GM19025 (cell line): ENCODE measurements around the gene TASL.
"Not testable (repeated sequence)": the region's sequence is repeated elsewhere in the genome, so short reads cannot be mapped to it uniquely, and the experiment has no call there.

Experiments used
- ATAC-seq: cut with Tn5 transposase; IDR thresholded peaks from one replicate; pipeline ENCODE4 v1.9.1; 2021; ENCODE audit warnings: mild to moderate bottlenecking, low read depth, moderate library complexity; ENCODE audit not compliant: unreplicated experiment

Gene TASL

GRCh38 chrX:30577362-30577991, at the start of gene TASL:
TASL (minus strand) TSS chrX:30577766; CDS start chrX:30560355, 17,411 bp downstream.
- ATAC-seq, result peak; percentile 83

- ATAC-seq, result no peak
These were observed 48.8 kb upstream of the TASL start for GRCh38 chrX:30626402-30626801.

- ATAC-seq, result no peak
These were observed 44.8 kb upstream of the TASL start for GRCh38 chrX:30622361-30622760.

- ATAC-seq, result no peak
These were observed 43.5 kb upstream of the TASL start for GRCh38 chrX:30620980-30621618.

GRCh38 chrX:30620125-30620524, 42.6 kb upstream of the TASL start:
- ATAC-seq, result no peak

- no peak for ATAC-seq
These were observed 40.7 kb upstream of the TASL start for GRCh38 chrX:30618160-30618765.

- ATAC-seq, result no peak
These were observed 37.7 kb upstream of the TASL start for GRCh38 chrX:30615229-30615628.

GRCh38 chrX:30613721-30614120, 36.2 kb upstream of the TASL start:
- ATAC-seq, result no peak

- ATAC-seq, result no peak
These were observed 34.7 kb upstream of the TASL start for GRCh38 chrX:30612250-30612655.

- ATAC-seq, result no peak
These were observed 32.5 kb upstream of the TASL start for GRCh38 chrX:30610026-30610425.

- no peak for ATAC-seq
These were observed 29.6 kb upstream of the TASL start for GRCh38 chrX:30607155-30607554.

GRCh38 chrX:30600269-30601176, 23.0 kb upstream of the TASL start:
- not testable (repeated sequence) for ATAC-seq

GRCh38 chrX:30597216-30598012, 19.8 kb upstream of the TASL start:
- ATAC-seq, result peak; percentile 66

GRCh38 chrX:30593440-30594200, 16.1 kb upstream of the TASL start:
- peak; percentile 40 for ATAC-seq

GRCh38 chrX:30592831-30593230, 15.3 kb upstream of the TASL start:
- no peak for ATAC-seq

- no peak for ATAC-seq
These were observed 12.8 kb upstream of the TASL start for GRCh38 chrX:30590368-30590767.

- ATAC-seq, result no peak
These were observed 11.8 kb upstream of the TASL start for GRCh38 chrX:30589146-30589888.

GRCh38 chrX:30586516-30586915, 8.9 kb upstream of the TASL start:
- no peak for ATAC-seq

GRCh38 chrX:30582664-30583063, 5.1 kb upstream of the TASL start:
- ATAC-seq, result no peak
